Stimulated activated CD8-positive, alpha-beta memory T cell treated with anti-CD3 and anti-CD28 coated beads, Interleukin-4, amount 100 ng/mL, for 4 hours (primary cell): ENCODE results near the gene R3HDM1.
"Not testable (repeated sequence)": the region's sequence is repeated elsewhere in the genome, so short reads cannot be mapped to it uniquely, and the experiment has no call there.

Experiments
- DNase-seq, 2 donors: peaks; one replicate each; pipeline ENCODE4 v3.0.0-alpha.2; 2020; ENCODE audit warnings: low read depth in 2 of 2, low spot score in 1 of 2

R3HDM1 gene

GRCh38 chr2:135638825-135639224 is 107.5 kb downstream of the R3HDM1 start:
- DNase-seq, result no peak

GRCh38 chr2:135641156-135642068 is 110.1 kb downstream of the R3HDM1 start:
- no peak for DNase-seq

GRCh38 chr2:135647836-135648579 is 116.7 kb downstream of the R3HDM1 start:
- DNase-seq, result no peak

GRCh38 chr2:135650721-135651120 is 119.4 kb downstream of the R3HDM1 start:
- no peak for DNase-seq

DNA sequence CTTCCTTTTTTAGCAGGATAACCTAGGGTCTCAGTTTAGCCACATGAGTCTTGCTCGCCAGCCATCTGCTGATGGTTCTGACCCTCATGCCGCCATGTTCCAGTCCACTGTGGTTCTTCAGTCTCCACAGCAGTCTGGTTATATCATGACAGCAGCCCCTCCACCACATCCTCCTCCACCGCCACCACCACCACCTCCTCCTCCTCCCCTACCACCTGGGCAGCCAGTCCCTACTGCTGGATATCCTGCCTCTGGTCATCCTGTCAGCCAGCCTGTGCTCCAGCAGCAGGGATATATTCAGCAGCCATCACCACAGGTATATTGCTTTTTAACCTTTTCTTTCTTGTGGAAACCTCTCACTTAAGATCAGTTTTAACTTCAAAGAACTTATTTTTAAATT is 120.4 kb downstream of the R3HDM1 start:
- no peak for DNase-seq

GRCh38 chr2:135654239-135654638 is 123.0 kb downstream of the R3HDM1 start:
- DNase-seq, result not testable (repeated sequence)

DNA sequence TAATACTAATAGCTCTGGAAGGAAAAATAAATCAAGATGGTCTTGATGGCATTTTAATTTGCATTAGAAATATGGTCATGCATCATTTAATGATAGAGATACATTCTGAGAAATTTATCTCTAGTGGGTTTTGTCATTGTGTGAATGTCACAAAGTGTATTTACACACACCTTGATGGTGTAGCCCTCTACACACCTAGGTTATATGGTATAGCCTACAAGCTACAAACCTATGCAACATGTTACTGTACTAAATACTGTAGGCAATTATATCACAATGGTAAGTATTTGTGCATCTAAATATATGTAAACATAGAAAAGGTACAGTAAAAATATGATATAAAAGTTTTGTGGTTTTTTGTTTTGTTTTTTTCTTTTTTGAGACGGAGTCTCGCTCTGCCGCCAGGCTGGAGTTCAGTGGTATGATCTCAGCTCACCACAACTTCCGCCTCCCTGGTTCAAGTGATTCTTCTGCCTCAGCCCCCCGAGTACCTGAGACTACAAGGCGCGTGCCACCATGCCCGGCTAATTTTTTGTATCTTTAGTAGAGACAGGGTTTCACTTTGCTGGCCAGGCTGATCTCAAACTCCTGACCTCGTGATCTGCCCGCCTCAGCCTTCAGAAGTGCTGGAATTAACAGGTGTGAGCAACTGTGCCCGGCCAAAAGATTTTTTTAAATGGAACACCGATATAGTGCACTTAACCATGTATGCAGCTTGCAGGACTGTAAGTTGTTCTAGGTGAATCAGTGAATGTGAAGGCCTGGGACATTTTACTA is 126.7 kb downstream of the R3HDM1 start:
- peak; percentile 13 to 17 for DNase-seq

DNA sequence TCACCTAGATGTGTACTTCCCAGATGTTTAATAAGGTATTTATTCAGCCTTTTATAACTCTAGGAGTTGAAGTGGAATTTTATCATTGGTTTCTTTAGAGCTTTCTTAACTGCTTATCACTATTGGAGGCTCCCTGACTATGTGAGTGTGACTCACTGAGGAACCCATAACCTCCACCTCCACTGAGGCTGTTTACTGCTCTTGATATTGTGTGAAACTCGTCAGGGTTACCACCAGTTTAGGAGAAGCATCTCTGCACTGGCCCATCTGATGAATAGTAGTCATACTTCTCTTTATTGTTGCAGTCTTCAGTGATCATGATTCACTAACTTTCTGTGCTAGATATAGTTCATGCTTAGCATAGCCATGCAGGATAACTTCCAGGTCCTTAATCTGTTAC is 130.8 kb downstream of the R3HDM1 start:
- DNase-seq, result no peak

DNA sequence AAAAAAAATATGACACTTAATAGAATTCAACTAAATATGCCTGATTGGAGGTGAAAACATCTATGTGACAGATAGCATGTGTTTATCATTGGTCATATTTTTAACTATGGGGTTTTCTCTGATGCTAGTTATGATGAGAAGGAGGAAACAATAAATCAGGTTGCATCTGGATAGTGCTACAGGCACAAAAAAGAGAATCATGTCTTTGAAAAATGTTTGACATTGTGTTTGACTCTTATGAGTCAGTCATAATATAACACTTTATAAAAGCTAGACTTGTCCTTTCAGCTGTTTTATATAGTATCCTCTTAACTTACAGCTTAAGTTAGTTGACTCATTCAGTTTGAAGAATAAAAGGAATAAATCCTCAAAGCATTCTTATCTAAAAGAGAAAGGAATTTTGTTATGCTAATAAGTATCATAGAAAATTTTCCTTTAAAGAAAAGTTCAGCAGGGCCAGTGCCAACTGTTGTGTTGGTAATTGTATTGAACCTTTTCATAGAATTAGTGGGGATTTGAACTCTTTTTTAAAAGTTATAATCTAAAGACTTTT is 131.9 kb downstream of the R3HDM1 start:
- DNase-seq, result no peak

DNA sequence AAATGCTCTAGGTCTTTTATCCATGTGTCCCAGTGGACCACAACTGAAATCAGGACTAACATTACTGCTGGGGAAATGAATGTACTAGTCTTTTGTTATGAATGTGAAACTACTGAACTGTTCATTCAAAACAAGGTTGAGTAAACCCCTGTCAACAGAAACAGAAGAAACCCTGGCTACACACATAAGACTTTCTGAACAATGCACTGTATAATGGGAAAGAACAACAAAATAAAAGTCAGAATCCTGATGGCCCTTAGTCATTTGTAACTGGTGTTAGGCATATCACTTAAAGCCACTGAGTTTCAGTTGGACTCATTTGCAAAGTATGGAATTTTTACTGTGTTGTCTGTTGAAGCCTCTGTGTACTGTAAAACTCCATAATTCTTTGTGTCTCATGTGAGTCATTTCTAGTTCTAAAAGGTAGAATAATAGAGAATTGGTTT is 133.4 kb downstream of the R3HDM1 start:
- no peak for DNase-seq

DNA sequence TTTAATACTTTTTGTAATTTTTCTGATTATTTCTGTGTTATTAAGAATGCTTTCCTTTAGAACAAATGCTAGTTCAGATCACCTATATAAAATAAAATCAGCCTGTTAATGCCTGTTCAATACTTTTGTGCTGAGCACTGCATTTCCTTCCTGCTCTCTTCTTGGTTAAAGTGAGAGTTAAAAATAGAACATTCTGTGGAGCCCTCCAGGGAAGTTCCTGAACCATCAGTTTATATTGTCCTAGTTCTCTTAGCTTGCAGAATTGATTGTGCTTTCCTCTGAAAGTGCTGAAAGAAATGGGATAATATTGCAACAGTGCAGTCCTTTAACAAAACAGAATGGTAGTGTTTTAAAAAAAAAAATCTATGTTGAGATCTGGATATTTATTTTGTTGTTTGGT is 135.8 kb downstream of the R3HDM1 start:
- DNase-seq, result no peak

DNA sequence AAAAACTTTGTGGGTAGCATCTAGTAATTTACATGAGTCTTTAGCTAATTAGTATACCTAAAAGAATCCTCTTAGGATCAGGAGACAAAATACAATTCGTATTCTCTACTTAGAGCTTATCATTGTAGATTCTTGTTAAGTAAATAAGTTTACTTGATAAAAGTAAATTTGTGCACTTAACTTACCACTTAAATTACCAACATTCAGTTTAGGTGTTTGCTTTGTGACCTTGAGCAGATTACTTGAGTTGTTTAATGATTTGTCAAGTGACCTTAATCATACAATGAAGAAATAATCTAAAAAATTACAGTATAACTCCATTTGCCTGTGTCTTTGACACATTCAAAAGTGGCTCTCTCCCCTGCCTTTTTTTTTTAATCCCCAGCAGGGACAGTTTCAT is 143.2 kb downstream of the R3HDM1 start:
- no peak for DNase-seq

DNA sequence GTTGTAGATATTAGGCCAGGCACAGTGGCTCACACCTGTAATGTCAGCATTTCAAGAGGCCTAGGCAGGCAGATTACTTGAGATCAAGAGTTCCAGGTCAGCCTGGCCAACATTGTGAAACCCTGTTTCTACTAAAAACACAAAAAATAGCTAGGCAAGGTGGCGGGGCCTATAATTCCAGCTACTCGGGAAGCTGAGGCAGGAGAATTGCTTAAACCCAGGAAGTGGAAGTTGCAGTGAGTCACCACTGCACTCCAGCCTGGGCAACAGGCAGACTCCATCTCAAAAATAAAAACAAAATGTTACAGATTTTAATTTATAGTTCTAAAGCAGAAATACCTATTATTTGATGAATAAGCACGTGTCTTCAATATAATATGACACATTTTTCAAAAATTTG is 144.7 kb downstream of the R3HDM1 start:
- no peak for DNase-seq

DNA sequence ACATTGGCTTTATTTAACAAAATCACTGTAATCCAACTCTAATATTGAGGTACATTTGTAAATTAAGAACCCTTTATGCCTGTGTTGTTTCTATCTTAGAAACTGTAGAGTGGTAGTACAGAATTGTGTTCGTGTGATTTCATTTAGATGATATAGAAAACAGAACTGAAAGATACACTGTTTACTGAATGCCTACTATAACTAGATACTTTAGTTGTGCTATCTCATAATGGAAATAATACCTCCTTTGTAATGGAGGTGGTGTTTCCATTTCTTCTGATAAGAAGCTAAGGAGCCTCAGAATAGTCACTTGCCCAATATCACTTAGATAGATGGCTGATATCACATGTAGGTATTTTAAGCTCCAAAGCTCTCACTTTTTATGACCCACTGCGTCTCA is 147.8 kb downstream of the R3HDM1 start:
- DNase-seq, result no peak

DNA sequence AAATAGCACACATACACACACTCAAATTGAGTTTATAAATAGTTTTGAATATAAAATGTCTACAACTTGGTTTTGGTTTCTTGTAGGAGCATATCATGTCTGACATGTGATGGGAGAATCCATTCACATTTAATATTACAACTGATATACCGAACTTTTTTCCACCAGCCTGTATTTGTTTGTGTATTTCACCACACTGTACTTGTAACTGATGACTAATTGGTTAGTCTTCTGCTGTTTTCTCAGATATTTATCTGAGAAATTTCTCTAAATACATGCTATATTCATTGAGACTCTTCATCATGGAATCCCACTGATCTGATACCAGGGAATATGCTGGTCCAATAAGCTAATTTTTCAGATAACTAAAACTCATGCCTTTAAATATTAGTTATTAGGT is 154.1 kb downstream of the R3HDM1 start:
- no peak for DNase-seq

DNA sequence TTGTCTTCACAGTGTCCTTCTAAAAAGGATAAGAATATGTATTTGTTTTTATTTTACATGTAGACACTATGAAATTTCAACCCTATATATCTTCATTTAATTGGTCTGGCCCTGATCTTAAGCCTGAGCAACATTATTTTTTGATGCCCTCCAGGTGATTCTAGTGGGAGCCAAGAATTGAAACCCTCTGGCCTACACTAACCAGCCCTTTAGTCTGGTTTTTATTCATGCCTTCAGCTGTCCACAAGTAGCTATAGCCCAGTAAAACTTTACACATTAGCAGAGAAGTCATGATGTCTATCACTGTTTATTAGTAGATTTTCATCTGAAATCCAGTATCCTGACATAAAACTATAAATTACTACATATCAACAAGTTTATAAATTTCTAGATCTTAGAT is 157.7 kb downstream of the R3HDM1 start:
- no peak for DNase-seq

DNA sequence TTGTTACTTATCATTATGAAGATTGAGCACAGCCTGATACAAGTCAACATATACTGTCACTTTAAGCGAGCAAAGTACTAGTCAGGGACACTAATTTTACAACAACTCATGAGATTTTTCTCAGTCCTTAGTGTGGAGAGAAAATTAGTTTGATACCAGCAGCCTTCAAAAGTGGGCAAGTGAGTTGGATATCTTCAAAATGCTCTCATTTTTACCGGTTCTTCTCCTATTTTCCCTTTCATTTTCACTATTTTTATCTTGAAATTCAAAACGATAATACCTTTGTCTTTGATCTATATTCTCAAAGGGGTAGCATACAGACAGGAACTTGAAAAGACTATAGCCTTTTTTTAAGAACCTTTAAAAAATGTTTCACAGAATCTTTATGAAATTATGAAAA is 158.4 kb downstream of the R3HDM1 start:
- DNase-seq, result no peak

DNA sequence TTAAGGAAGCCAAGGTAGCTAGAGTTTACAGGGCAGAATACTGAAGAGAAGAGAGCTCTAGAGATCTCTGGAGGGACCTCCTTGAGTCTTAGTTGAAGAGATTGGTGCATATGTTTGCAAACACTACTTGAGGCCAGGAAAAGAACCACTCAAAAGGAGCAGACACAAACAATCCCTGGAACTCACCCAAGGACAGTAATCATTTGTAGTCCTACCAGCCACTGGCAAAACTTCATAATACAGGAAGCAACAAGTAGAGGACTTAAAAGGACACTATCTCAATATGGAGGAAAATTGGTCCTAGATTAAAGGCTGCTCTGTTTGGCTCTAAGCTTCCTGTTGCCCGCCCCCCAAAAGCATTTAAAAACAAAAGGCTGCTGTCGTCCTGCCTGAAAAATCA is 163.4 kb downstream of the R3HDM1 start:
- no peak for DNase-seq

- DNase-seq, result no peak
Observed at GRCh38 chr2:135698838-135699237, 167.6 kb downstream of the R3HDM1 start.

DNA sequence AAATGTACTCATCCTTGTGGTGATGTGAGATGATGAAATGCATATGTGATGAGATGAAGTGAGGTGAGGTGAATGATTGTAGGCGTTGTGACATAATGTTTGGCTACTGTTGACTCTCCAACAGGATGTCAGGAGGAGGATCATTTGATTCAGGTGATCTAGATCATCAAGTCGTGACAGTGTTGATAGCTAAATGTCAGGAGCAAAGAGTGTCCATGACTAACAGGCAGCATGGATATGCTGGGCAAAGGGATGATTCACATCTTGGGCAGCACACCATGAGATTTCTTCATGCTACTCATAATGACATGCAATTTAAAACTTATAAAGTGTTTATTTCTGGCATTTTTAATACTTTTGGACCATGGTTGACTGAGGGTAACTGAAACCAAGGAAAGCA is 170.2 kb downstream of the R3HDM1 start:
- DNase-seq, result no peak

- DNase-seq, result no peak
Observed at GRCh38 chr2:135703300-135703699, 172.0 kb downstream of the R3HDM1 start.
